Fibroblast of the conjunctiva (primary cell): ENCODE results near the gene PIANP.
"Not testable (repeated sequence)": the region's sequence is repeated elsewhere in the genome, so short reads cannot be mapped to it uniquely, and the experiment has no call there.

Experiments
- DNase-seq: peaks from one replicate; pipeline ENCODE4 v3.0.0-alpha.2; 2010; ENCODE audit warnings: low read depth

Gene PIANP

DNA sequence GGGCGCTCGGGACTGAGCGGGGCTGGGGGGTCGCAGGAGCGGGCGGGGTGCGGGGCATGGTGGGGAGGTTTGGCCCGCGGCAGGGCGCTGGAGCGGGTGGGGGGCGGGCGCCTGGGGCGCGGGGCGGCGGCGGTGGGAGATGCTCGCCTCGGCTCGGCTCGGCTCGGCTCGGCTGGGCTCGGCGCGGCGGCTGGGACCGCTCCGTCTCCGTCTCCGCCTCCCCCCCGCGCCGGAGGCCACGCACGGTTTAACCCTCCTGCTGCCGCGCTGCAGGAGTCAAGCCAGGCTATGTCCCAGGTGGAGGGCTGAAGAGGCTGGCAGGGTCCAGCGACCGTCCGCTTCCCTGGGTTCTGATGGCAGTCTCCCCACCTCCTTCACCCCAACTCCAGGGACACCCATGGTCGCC, at the start of gene PIANP:
Gene PIANP, minus strand, starts transcription at position 170 of the 406 bp plus-strand sequence. CDS start 2,754 bp downstream, outside the sequence.
- DNase-seq: no peak

DNA sequence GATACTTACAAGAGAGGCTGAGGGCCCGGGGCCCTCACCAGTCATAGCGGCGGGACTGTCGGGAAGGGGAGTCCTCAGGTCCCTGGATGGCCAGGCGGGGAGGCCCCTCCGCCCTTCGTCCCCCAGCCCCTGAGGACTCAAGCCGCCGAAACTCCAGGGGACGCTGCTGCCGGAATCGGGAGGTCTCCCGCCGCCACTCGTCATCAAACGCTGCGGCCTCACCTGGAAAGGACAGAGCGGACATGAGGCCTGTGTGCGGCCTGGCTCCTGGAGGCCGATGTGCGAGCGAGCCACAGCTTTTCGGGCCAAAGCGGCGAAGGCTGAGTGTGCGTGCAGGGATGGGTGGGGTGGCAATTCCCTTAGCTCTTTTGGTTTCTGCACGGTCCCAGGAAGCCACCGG, 48.1 kb upstream of the PIANP start:
- DNase-seq: no peak

- no peak for DNase-seq
Observed at GRCh38 chr12:6747216-6747615, 46.6 kb upstream of the PIANP start.

GRCh38 chr12:6745741-6746525, 45.3 kb upstream of the PIANP start:
- no peak for DNase-seq

DNA sequence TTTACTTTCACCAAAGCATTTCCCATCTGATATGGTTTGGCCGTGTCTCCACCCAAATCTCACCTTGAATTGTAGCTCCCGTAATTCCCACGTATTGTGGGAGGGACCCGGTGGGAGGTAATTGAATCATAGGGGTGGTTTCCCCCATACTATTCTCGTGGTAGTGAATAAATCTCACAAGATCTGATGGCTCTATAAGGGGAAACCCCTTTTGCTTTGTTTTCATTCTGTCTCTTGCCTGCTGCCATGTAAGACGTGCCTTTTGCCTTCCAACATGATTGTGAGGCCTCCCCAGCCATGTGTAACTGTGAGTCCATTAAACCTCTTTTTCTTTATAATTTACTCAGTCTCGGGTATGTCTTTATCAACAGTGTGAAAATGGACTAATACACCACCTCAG, 42.7 kb upstream of the PIANP start:
- DNase-seq: not testable (repeated sequence)

DNA sequence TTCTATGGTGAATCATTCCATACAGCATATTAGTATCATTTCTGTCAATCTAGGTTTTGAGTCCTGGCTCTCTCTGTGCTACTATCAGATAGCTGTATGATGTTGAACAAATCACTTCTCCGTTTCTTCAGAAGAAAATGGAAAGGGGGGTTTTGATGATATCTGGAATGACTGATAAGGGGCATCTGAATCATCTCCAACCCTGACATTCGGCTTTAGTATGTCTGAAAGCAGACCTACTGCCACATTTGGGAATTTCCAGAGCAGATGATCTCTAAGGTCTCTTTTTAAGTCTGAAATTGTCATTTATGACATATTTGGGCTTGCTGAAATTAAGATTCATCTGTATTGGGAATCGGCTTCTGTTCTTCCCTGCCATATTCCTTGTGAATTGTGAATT, 42.2 kb upstream of the PIANP start:
- no peak for DNase-seq

DNA sequence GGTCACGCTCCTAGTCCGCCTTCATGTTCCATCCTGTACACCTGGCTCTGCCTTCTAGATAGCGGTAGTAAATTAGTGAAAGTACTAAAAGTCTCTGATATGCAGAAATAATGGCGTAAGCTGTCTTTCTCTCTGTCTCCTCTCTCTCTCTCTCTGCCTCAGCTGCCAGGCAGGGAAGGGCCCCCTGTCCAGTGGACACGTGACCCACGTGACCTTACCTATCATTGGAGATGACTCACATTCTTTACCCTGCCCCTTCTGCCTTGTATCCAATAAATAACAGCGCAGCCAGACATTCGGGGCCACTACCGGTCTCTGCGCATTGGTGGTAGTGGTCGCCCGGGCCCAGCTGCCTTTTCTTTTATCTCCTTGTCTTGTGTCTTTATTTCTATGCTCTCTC, 41.5 kb upstream of the PIANP start:
- not testable (repeated sequence) for DNase-seq

DNA sequence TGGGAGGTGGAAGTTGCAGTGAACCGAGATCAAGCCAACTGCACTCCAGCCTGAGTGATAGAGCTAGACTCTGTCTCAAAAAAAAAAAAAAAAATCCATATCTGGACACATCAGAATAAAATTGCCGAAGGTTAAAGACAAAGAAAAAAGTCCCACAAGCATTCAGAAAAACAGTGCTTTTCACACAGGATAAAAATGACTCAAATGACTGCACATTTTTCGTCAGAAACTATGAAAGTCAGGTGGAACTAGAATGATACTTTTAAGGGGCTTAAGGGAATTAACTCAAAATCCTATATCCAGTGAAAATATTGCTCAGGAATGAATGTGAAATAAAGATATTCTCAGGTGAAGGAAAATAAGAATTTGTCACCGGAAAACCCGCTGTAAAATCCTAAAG, 36.1 kb upstream of the PIANP start:
- DNase-seq: no peak

- peak; percentile 40 for DNase-seq
Observed at GRCh38 chr12:6735448-6736191, 35.0 kb upstream of the PIANP start.

- DNase-seq: no peak
Observed at GRCh38 chr12:6734506-6735387, 34.1 kb upstream of the PIANP start.

GRCh38 chr12:6730169-6730568, 29.6 kb upstream of the PIANP start:
- DNase-seq: no peak

DNA sequence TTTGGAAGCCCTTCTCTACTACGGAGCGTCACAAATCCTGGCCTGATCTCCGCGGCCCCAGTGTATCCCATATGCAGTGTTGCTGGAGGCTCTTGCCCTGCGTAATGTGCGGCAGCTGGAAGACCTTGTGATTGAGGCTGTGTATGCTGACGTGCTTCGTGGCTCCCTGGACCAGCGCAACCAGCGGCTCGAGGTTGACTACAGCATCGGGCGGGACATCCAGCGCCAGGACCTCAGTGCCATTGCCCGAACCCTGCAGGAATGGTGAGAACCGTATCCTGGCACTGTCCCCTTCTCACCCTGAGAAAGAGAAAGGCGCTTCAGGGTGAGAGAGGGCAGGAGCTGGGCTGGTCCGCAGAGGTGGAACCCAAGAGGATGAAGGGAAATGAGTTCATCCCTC, 28.6 kb upstream of the PIANP start:
- DNase-seq: no peak

- no peak for DNase-seq
Observed at GRCh38 chr12:6725350-6725749, 24.7 kb upstream of the PIANP start.

- no peak for DNase-seq
Observed at GRCh38 chr12:6724409-6724797, 23.8 kb upstream of the PIANP start.

DNA sequence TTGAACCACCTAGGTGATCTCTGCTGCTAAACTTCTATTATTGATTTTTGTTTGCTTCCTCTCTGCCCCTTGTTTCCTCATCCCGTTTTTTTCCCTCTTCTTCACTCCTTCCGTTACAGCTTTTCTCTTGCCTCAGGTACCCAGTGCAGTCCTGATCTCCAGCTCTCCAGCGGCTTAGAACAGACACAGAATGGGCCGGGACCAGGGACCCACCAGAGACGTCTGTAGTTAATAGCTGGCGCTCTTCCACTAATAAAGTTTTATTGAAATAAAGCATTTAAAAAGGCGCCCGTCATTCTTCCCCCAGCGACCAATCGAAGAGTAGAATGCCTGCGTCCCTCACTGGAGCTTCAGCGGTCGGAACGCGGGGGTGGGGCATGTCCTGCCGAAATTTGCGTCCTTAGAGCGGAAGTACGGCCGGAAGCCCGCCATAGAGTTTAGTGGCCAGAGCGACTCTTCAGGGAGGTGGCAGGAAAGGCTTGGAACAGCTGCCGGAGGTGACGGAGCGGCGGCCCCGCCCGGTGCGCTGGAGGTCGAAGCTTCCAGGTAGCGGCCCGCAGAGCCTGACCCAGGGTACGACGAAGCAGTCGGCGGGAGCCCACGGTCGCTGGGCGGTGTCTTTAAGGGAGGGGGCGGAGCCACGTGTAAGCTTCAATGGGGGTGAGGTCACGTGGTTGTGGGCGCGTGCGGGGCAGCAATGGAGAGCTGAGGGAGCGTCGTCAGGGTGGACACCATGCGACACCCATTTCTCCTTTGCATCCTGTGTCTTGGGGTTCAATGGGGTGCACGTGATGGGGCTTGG, 23.2 kb upstream of the PIANP start, which contains the start of gene COPS7A:
Gene COPS7A, plus strand, starts transcription at position 440 of the 802 bp plus-strand sequence. CDS start 611 bp downstream, outside the sequence.
- peak; percentile 96 for DNase-seq

GRCh38 chr12:6722863-6723262, 22.2 kb upstream of the PIANP start:
- no peak for DNase-seq

DNA sequence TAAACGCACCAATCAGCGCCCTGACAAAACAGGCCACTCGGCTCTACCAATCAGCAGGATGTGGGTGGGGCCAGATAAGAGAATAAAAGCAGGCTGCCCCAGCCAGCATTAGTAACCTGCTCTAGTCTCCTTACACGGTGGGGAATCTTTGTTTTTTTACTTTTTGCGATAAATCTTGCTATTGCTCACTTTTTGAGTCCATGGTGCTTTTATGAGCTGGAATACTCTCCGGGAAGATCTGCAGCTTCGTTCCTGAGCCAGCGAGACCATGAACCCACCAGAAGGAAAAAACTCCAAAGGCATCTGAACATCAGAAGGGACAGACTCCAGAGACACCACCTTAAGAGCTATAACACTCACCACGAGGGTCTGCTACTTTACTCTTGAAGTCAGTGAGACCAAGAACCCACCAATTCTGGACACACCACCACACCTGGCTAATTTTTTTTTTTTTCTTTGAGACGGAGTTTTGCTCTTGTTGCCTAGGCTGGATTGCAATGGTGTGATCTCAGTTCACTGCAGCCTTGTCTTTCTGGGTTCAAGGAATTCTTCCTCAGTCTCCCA, 16.3 kb upstream of the PIANP start:
- no peak for DNase-seq

DNA sequence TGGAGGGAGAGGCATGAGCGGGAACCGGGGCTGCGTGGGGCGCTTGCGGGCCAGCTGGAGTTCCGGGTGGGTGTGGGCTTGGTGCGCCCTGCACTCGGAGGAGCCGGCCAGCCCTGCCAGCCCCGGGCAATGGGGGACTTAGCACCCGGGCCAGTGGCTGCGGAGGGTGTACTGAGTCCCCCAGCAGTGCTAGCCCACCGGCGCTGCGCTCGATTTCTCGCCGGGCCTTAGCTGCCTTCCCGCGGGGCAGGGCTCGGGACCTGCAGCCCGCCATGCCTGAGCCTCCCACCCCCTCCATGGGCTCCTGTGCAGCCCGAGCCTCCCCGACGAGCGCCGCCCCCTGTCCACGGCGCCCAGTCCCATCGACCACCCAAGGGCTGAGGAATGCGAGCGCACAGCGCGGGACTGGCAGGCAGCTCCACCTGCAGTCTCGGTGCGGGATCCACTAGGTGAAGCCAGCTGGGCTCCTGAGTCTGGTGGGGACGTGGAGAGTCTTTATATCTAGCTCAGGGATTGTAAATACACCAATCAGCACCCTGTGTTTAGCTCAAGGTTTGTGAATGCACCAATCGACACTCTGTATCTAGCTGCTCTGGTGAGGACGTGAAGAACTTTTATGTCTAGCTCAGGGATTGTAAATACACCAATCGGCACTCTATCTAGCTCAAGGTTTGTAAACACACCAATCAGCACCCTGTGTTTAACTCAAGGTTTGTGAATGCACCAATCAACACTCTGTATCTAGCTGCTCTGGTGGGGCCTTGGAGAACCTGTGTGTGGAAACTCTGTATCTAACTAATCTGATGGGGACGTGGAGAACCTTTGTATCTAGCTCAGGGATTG, 15.6 kb upstream of the PIANP start:
- DNase-seq: not testable (repeated sequence)

GRCh38 chr12:6708960-6709394, 8.4 kb upstream of the PIANP start:
- DNase-seq: no peak

DNA sequence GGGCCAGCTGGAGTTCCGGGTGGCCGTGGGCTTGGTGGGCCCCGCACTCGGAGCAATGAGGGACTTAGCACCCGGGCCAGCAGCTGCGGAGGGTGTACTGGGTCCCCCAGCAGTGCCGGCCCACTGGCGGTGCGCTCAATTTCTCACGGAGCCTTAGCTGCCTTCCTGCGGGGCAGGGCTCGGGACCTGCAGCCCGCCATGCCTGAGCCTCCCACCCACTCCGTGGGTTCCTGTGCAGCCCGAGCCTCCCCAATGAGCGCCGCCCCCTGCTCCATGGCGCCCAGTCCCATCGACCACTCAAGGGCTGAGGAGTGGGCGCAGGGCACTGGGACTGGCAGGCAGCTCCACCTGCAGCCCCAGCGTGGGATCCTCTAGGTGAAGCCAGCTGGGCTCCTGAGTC, 7.7 kb upstream of the PIANP start:
- not testable (repeated sequence) for DNase-seq
